Lower lobe of right lung (tissue), 2 donors: ENCODE measurements around the gene GIN1. TPM values are rescaled to one million over a fixed set of nuclear protein-coding genes. Genes with fewer than 3 reads are reported as not detected.
"Not testable (repeated sequence)": the region's sequence is repeated elsewhere in the genome, so short reads cannot be mapped to it uniquely, and the experiment has no call there.

Experiments used
- ATAC-seq, 2 donors: fragments of 200-7000 bp; cut with Tn5 transposase; one replicate each; pipeline ENCODE4 v1.9.1; 2020 to 2022; ENCODE audit warnings: mild to moderate bottlenecking in 2 of 2, moderate library complexity in 2 of 2
- DNase-seq: peaks from one replicate; pipeline ENCODE4 v3.0.0-alpha.2; 2020
- H3K27ac ChIP-seq: fragments of 200-600 bp; one replicate; pipeline ENCODE4 v1.8.0; 2022
- H3K27me3 ChIP-seq: fragments of 200-600 bp; one replicate; pipeline ENCODE4 v1.8.0; 2022; ENCODE audit warnings: low read depth
- H3K36me3 ChIP-seq: fragments of 200-600 bp; one replicate; pipeline ENCODE4 v1.8.0; 2022; ENCODE audit warnings: mild to moderate bottlenecking
- H3K4me1 ChIP-seq: fragments of 200-600 bp; one replicate; pipeline ENCODE4 v1.8.0; 2022
- H3K4me3 ChIP-seq: fragments of 200-600 bp; one replicate; pipeline ENCODE4 v1.8.0; 2022; ENCODE audit warnings: mild to moderate bottlenecking
- H3K9me3 ChIP-seq: fragments of 200-600 bp; one replicate; pipeline ENCODE4 v1.8.0; 2022
- CTCF ChIP-seq: fragments of 200-600 bp; IDR thresholded peaks from one replicate; pipeline ENCODE4 v1.8.0; 2022; ENCODE audit warnings: antibody characterized with exemption, mild to moderate bottlenecking
- intact Hi-C: fragments of 100-400 bp; cut with DNase I; formaldehyde crosslinking; loops from one replicate; pipeline ENCODE4 v1.11.0; 2022
- long read RNA-seq: library from polyadenylated mRNA; unstranded; transcript quantifications from one replicate; pipeline ENCODE4 v2.0.0, GENCODE V29; 2021
- total RNA-seq: library from RNA; stranded (reverse); fragmentation: NEBNext Ultra II Directional; extraction: Animal tissue kit (Norgen Biotek cat#: 25700); gene quantifications from one replicate; pipeline ENCODE4 v1.2.1, GENCODE V29; 2021
- donor health status: DM: no; HTN: yes; CAD: no; lungs with severe emphysema.

The GIN1 gene
- 7.5 TPM for total RNA-seq
- long read RNA-seq, transcript GIN1-201 (8 exons, 3,229 nt), result major isoform, 7 of 10 reads
- long read RNA-seq, partial matches to known transcripts, result 1 of 10 reads
- long read RNA-seq, other reads (novel, unspliced or antisense), result 2 of 10 reads

- peaks cover 17% of the 10 kb centered on the region for H3K4me1 ChIP-seq
- peak within 1 kb of the TSS; percentile 75 for H3K4me3 ChIP-seq
- peak within 1 kb of the TSS; percentile 95 for H3K27ac ChIP-seq
- intact Hi-C loops, result no loop called here
- DNase-seq (peak; percentile 96), ATAC-seq (peak; percentile 99)
- TF ChIP-seq CTCF, result no peak
- no peaks in the 10 kb centered on the region for H3K9me3 ChIP-seq
- H3K36me3 ChIP-seq, result no peaks in the 10 kb centered on the region
- no peaks in the 10 kb centered on the region for H3K27me3 ChIP-seq
Measured at GRCh38 chr5:103119765-103120606, at the start of gene GIN1, which contains the start of gene PPIP5K2. TSS of gene GIN1 (minus strand) at chr5:103120138. CDS start at chr5:103108707, 11,431 bp downstream. TSS of gene PPIP5K2 (plus strand) at chr5:103120301. CDS start at chr5:103129590, 9,289 bp downstream.

- DNase-seq (no peak), ATAC-seq (no peak)
- no peaks in the 10 kb centered on the region for H3K9me3 ChIP-seq
- no peaks in the 10 kb centered on the region for H3K27me3 ChIP-seq
- peaks cover 34% of the 10 kb centered on the region for H3K36me3 ChIP-seq
- H3K27ac ChIP-seq, result no peak overlapping the region
- H3K4me1 ChIP-seq, result no peaks in the 10 kb centered on the region
- no peak for TF ChIP-seq CTCF
- no peak overlapping the region for H3K4me3 ChIP-seq
- intact Hi-C loops, result no loop called here
Measured at GRCh38 chr5:103166706-103167105, 46.8 kb upstream of the GIN1 start.

- Histone ChIP-seq H3K36me3 (peaks cover 70% of the 10 kb centered on the region), H3K27me3 (no peaks in the 10 kb centered on the region), H3K4me1 (no peaks in the 10 kb centered on the region), H3K4me3 (no peak overlapping the region), H3K27ac (no peak overlapping the region), H3K9me3 (no peaks in the 10 kb centered on the region)
- intact Hi-C loops, result no loop called here
- TF ChIP-seq CTCF, result no peak
- DNase-seq, result no peak
- no peak for ATAC-seq
Measured at GRCh38 chr5:103151156-103151555, 31.2 kb upstream of the GIN1 start.

GRCh38 chr5:103148213-103148612 is 28.3 kb upstream of the GIN1 start:
- Histone ChIP-seq H3K27ac (no peak overlapping the region), H3K9me3 (no peaks in the 10 kb centered on the region), H3K4me1 (no peaks in the 10 kb centered on the region), H3K4me3 (no peak overlapping the region), H3K27me3 (no peaks in the 10 kb centered on the region), H3K36me3 (peaks cover 41% of the 10 kb centered on the region)
- no peak for TF ChIP-seq CTCF
- intact Hi-C loops, result no loop called here
- ATAC-seq (no peak), DNase-seq (no peak)

- Histone ChIP-seq H3K9me3 (no peaks in the 10 kb centered on the region), H3K27me3 (no peaks in the 10 kb centered on the region), H3K36me3 (peaks cover 26% of the 10 kb centered on the region), H3K4me1 (no peaks in the 10 kb centered on the region), H3K4me3 (no peak overlapping the region), H3K27ac (no peak overlapping the region)
- intact Hi-C loops, result no loop called here
- no peak for TF ChIP-seq CTCF
- no peak for ATAC-seq
- no peak for DNase-seq
Measured at GRCh38 chr5:103145196-103145595, 25.3 kb upstream of the GIN1 start.

GRCh38 chr5:103142132-103142531 is 22.2 kb upstream of the GIN1 start:
- H3K27me3 ChIP-seq, intact Hi-C loops, H3K4me3 ChIP-seq, H3K4me1 ChIP-seq, H3K9me3 ChIP-seq, ATAC-seq, H3K27ac ChIP-seq: not testable (repeated sequence)
- H3K36me3 ChIP-seq, result peaks cover 25% of the 10 kb centered on the region
- peak; percentile 41 for DNase-seq
